ENCODE data around the gene POFUT1. TPM values are rescaled to one million over a fixed set of nuclear protein-coding genes. Genes with fewer than 3 reads are reported as not detected.

The POFUT1 gene
- polyA plus RNA-seq, 3 donors = 10.6 to 19.5 (median 18.8) TPM

DNA sequence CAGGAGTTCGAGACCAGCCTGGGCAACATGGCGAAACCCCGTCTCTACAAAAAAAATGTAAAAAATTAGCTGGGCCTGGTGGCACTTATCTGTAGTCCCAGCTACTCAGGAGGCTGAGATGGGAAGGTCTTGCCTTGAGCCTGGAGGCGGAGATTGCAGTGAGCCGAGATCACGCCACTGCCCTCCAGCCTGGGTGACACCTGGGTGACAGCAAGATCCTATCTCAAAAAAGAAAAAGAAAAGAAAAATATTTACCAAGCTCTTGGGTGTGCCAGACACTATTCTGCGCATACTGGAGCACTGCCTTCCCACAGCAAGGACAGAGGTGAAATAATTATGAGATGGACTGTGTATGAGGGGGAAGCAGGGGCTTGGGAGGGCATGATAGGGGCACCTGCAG lies 19.6 kb downstream of the POFUT1 start:
- WGBS, 3 donors = 46 to 87% (median 83%) methylated on average over 7 of the region's 7 CpGs
- H3K27ac ChIP-seq (ENCODE audit: low read depth, low read length) = no peak overlapping the region

DNA sequence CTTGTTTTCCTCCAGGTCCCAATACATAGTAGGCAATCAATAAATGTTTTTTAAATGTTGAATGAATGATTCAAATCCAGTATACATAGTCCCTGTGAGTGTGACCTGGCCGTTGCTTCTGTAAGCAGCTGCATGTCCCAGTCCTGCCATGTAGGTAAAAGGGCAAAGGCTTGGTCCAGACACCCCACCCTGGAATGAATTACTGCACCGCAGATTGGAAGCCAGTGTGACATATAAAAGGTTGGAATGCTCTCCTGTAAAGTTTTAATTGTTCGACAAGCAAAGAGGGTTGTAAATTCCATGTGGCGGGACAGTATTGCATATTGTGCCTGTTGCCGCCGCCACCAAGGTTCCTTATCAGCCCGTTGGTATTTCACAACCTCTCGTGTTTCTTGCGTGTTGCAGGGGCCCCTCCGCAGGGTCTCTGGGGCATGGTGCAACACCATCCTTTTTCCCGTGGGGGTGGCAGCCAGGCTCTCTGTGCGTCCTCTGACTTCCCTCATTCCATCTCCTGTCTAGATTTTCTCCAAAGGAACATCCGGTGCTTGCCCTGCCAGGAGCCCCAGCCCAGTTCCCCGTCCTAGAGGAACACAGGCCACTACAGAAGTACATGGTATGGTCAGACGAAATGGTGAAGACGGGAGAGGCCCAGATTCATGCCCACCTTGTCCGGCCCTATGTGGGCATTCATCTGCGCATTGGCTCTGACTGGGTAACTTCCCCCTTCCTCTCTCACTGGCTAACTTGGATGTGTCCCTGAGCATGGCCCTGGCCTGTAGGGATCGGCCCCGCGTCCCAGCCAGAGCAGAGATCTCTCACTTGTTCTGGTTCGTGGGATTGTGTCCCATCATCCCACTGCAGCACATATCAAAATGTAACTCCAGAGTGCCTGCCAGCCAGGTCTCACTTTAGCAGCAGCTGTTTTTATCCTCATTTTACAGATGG lies 20.3 kb downstream of the POFUT1 start:
- no peak overlapping the region for H3K27ac ChIP-seq (ENCODE audit: low read depth, low read length)
- 43 to 54% (median 49%) methylated on average over 22 of the region's 22 CpGs for WGBS, 3 donors

DNA sequence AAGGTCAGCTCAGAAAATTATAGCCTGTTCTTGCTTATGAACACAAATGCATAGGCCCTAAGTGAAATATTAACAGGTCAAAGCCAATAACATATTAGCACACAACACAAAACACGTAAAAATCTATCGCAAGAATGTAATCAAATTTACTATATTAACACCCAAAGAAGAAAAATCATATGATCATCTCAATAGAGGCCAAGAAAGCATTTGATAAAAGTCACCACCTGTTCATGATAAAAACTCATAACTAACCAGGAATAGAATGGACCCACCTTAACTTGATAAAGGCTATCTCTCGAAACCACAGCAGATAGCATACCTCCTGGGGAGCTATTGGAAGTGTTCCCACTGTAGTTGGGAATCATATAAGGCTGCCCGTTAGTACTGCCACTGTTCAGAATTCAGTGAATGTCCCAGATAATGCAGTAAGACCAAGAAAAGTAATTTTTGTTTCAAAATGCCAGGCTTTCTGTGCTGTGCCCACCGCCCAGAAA lies 21.6 kb downstream of the POFUT1 start:
- 36 to 93% (median 89%) methylated on average over 5 of the region's 5 CpGs for WGBS, 3 donors
- no peak overlapping the region for H3K27ac ChIP-seq (ENCODE audit: low read depth, low read length)

DNA sequence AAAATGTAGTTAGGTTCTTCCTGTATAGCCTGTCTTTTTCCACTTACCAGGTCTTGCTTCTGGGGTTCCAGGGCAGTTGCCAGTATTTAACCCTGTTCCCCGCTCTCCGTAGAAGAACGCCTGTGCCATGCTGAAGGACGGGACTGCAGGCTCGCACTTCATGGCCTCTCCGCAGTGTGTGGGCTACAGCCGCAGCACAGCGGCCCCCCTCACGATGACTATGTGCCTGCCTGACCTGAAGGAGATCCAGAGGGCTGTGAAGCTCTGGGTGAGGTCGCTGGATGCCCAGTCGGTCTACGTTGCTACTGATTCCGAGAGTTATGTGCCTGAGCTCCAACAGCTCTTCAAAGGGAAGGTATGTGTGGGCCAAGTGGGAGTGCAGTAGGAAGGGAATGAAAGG lies 23.0 kb downstream of the POFUT1 start:
- WGBS, 3 donors = 93 to 96% (median 95%) methylated on average over 13 of the region's 13 CpGs
- no peak overlapping the region for H3K27ac ChIP-seq (ENCODE audit: low read depth, low read length)

DNA sequence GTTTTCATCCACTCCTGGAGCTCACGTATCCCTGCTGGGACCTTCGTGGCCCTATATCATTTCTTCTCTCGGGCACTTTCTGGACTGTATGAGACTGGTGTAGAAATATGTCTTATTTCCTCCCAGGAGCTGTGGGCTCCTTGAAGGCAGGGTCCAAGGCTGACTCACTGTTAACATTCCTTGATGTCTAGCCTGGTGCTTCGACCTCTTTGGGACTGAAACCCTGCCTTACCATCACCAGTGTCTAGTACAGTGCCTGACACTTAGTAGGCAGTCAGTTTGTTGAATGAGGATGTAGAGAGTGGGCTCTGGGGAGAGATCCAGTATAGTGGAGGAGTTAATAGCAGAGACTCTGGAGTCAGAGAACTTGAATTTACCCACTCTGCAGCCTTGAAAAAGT lies 23.6 kb downstream of the POFUT1 start:
- 81 to 93% (median 92%) methylated on average over 4 of the region's 4 CpGs for WGBS, 3 donors
- H3K27ac ChIP-seq (ENCODE audit: low read depth, low read length) = no peak overlapping the region

DNA sequence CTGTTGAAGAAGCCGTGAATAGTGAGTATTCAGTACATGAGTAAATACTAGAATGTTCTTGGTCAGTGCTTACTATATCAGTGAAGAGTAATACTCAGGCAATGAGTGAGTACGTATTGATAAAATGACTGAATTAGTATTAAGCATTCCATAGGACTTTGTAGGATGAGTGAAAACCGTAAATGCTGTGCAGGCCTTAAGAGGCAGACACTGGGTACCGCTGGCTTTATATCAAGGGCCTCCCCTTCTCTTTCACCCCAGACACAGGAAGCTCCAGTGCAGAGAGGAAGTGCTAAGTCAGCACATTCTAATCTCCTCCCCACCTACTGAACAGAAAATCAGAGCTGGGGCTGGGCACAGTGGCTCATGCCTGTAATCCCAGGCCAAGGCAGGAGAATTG lies 24.2 kb downstream of the POFUT1 start:
- H3K27ac ChIP-seq (ENCODE audit: low read depth, low read length) = no peak overlapping the region
- whole genome bisulfite sequencing, 3 donors = 56 to 86% (median 57%) methylated on average over 4 of the region's 4 CpGs

DNA sequence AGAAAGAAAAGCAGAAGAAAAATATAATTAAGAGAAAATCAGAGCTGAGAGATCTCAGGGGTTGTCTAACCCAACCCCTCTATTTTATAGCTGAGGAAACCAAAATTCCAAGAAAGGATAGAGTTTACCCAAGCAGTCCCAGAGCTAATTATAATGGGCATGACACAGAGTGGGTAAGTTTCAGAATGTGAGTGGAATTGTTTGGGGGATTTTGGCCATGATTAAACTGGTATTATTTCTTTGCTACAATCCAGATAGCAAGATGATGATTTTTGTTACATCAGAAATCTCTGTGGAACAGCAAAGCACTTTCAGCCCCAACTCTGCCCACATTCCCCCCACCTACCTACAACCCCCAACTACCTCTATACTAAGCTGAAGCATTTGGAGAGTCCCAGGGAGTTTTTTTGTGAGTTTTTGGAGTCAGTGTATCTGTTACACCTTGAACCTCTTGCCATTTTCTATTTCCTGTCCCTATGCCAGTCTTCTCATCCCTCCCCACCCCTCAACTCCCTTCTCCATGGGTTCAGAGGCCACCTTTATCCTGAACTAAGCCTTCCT lies 24.7 kb downstream of the POFUT1 start:
- H3K27ac ChIP-seq (ENCODE audit: low read depth, low read length) = no peak overlapping the region

DNA sequence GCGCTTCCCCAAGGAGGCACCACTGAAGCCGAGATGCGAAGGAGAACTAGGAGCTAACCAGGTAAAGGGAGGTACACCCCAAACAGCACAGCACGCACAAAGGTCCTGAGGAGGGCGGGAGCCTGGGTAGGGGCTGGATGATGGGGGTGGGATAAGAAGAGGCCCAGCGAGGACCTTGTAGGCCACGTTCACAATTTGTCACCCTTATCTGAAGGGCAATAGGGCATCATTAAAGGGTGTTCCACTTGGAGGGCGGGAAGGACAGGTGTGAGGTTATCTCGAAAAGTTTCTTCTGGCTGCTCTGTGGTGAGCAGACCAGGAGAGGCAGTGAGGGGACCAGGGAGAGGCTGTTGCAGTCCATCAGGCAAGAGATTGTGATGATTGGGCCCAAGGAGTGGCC lies 25.6 kb downstream of the POFUT1 start:
- H3K27ac ChIP-seq (ENCODE audit: low read depth, low read length) = no peak overlapping the region
- WGBS, 3 donors = 86 to 96% (median 95%) methylated on average over 9 of the region's 9 CpGs

DNA sequence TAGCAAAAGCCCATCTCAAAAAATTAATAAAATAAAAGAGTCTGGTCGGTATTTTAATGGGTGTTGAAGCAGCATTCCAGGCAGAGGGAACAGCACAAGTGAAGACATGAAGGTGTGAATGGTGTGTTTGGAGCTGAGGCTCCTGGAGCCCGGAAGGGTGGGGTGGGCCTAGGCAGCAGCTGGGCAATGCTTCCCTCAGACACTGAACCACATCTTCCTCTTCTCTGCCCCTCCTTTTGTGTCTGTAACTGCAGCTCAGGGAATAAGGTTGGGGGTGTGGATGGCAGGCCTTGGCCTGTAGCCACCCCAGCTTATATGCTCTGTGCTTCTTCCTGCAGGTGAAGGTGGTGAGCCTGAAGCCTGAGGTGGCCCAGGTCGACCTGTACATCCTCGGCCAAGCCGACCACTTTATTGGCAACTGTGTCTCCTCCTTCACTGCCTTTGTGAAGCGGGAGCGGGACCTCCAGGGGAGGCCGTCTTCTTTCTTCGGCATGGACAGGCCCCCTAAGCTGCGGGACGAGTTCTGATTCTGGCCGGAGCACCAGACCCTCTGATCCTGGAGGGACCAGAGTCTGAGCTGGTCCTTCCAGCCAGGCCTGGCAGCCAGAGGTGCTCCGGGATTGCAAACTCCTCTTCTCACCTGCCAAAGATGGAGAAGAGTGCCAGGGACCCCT lies 26.6 kb downstream of the POFUT1 start:
- no peak overlapping the region for H3K27ac ChIP-seq (ENCODE audit: low read depth, low read length)
- 88 to 95% (median 89%) methylated on average over 13 of the region's 13 CpGs for WGBS, 3 donors

DNA sequence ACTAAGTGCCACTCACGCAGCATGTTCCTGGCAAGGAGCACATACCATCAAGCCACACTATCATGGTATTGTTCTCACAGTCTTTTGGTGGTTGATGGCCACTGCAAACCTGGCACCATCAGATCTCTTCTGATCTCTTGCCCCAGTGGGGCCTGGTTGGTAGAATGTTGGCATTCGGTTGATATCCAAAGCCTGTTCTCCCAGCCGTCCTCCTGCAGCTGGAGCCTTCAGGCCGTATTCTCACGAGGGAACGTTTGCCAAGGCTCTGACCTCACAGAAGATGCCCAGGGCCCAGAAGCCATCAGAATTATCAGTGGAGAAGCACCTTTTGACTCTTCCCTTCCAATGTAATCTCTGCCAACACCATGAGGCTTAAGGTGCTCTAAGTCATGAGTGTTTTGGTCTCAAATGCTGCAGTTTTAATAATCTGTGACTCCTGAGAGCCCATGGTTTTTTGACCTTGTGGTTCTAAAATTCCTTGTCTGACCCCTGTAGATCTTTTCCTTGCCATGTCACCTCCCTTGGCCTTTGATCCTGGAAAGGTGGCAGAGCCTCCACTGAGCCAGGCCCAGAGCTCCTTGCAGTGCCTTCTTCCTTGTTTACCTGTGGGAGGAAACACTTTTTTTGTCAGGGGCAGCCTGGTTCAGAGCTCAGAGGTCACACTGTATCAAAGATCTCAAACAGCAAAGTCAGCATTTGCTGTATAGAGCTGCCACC lies 27.8 kb downstream of the POFUT1 start:
- 48 to 85% (median 84%) methylated on average over 6 of the region's 6 CpGs for WGBS, 3 donors
- H3K27ac ChIP-seq (ENCODE audit: low read depth, low read length) = no peak overlapping the region

DNA sequence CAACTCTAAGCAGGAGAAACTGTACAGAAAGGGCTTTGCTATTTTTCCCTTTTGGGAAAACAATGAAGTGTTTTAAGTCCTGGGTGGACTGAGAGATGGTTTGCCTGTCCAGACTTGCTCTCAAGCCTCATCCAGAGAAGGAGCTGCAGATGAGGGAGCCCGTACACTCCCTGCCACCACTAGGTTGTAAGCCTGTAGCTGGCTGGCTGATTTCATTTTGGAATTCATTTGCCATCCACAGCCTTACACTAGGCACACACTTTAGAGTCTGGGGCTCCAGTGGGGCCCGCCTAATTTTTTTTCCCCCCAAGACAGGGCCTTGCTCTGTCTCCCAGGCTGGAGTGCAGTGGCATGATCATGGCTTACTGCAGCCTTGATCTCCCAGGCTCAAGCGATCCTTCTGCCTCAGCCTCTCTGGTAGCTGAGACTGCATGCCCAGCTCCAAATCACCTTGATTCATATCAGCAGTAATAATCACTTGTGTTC lies 28.4 kb downstream of the POFUT1 start:
- no peak overlapping the region for H3K27ac ChIP-seq (ENCODE audit: low read depth, low read length)
- 92 to 99% (median 93%) methylated on average over 3 of the region's 3 CpGs for WGBS, 3 donors

DNA sequence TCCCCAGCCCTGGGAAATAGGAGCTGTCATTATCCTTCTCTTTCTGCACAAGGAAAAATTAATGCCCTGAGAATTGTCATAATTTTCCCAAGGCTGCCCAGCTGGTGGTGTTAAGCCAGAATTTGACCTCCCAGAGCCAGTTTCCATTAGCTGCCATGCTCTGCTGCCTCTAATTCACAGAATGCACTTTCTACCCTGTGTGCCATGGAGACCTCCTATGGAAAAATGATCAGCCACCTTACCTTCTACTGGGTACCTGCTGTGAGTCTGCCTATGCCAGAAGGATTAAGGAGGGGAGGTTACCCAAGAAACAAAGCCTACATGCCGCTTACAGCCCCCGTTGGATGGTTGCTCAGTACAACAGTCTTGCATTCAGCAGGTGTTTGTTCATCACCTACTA lies 29.1 kb downstream of the POFUT1 start:
- no peak overlapping the region for H3K27ac ChIP-seq (ENCODE audit: low read depth, low read length)
- 95 to 96% (median 96%) methylated on average over 2 of the region's 2 CpGs for WGBS, 3 donors

DNA sequence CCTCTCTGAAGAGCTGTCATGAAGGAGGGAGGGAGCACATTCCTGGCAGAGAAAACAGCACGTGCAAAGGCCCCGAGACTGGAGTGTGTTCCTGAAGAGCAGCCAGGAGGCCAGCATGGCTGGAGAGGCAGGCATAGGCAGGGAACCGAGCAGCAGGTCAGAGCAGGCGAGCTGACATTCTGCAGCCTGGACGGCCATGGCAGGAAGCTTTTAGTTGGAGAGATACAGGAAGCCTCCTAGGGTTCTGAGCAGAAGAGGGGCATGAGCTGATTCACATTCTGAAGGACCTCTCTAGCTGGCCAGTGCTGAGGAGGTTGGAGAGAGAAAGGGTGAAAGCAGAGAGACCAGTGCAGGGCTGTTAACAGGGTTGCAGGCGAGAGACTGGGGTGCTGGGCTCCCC lies 29.7 kb downstream of the POFUT1 start:
- H3K27ac ChIP-seq (ENCODE audit: low read depth, low read length) = no peak overlapping the region
- whole genome bisulfite sequencing, 3 donors = 89 to 92% (median 91%) methylated on average over 6 of the region's 6 CpGs

DNA sequence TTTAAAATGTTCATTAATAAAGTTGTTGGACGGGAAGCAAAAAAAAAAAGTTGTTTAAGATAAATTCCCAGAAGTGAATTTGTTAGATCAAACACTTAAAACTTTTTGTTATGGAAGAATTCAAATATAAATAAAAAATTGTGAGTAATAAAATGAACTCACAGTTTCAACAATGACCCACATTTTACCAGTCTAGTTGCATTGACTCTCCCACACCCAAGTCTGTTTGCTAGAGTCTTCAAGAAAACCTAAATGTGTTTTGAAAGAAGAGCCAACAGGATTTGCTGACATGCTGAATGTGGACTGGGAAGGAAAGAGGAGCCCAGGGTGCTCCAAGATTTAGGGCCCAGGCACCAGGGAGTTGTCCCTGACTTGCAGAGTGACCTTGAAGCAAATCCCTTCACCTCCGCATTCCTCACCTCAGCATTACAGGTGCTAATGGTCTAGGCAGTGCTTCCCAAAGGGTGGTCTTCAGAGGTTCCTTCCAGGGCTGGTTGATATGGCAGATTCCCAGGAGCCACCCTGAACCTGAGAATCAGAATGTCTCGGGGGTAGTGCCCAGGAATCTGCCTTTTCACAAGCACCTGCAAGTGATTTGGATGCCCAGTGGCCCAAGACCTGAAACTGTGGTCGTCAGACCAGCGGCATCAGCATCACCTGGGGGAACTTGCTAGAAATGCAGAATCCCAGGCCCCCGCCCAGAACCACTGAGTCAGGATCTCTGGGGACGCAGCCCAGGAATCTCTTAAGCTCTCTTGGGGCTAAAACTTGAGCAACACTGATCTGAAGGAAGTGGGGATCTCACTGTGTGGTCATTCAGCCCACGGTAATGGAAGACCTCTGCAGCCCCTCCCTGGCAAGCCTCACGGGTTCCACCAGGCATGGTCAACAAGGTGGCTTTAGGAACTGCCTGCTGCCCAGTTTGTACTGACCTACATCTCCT lies 31.1 kb downstream of the POFUT1 start:
- WGBS, 3 donors = 74 to 89% (median 77%) methylated on average over 9 of the region's 9 CpGs
- H3K27ac ChIP-seq (ENCODE audit: low read depth, low read length) = no peak overlapping the region

DNA sequence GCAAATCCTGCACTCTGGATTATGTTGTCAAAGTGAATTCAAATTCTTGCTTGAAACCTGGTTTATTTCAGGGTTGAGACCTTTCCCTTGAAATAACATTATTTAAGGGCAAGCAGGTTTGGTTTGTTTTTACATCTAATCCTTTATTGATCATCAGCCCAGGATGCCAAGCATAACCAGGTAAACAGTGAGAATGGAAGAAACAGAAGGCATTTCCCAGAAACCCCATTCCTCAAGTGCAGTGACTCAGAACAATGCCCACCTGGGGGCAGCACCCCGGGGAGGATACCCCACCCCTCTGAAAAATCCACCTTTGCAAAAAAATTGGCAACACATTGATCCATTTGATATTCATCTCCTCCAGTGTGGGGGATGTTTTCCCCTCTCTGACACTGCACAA lies 32.5 kb downstream of the POFUT1 start:
- WGBS, 3 donors = 0 to 21% (median 2%) methylated on average over 1 of the region's 1 CpG
- H3K27ac ChIP-seq (ENCODE audit: low read depth, low read length) = no peak overlapping the region

DNA sequence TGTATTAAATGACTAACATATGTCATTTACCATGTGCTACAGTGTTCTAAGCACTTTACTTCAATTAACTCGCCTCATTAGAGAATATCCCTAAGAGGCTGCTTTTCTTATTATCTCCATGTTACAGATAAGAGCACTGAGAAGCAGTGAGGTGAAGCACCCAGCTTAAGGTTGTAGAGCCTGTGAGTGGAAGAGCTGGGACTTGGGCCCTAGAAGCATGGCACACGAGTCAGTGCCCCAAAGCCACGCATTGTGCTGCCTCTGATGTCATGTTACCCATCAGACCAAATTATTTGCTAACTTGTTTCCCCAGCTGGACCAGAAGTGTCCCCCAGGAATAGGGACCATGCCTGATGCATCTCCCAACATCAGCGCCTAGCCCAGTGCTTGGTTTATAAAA lies 34.1 kb downstream of the POFUT1 start:
- 88 to 96% (median 95%) methylated on average over 4 of the region's 4 CpGs for WGBS, 3 donors
- no peak overlapping the region for H3K27ac ChIP-seq (ENCODE audit: low read depth, low read length)

DNA sequence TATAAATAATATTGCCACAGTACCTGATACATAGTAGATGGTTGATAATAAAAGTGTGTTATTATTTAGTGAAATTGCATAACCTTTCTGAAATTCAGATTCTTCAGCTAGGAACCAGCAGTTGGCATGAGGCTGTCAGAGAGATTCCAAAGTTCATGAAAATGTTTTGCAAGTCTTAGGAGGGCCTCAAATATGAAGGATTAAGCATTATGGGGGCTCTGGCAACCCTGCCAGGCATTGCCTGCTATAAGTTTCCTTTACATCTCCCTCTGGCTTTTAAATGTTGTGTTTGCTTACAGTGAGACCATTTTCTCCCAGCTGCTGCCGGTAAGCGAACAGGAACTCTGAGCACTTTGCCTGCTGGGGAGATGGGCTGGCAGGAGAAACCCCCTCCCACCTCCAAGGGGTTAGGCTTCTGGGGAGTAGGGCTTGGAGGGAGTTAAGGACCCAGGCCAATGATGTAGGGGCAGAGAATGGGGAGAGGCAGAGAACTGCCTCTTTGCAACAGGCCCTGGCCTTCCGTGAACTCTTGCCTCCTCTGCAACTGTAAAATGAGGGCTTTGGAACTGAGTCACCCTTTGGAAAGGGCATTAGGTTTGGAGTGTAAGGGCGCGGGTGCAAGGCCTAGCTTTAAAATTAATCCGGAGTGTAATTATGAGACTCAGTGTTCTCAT lies 36.6 kb downstream of the POFUT1 start:
- H3K27ac ChIP-seq (ENCODE audit: low read depth, low read length) = no peak overlapping the region
- WGBS, 3 donors = 87 to 94% (median 88%) methylated on average over 6 of the region's 6 CpGs
